IPS-NIHi7 (cell line): ENCODE results near the gene DMKN.
"Not testable (repeated sequence)": the region's sequence is repeated elsewhere in the genome, so short reads cannot be mapped to it uniquely, and the experiment has no call there.

Experiments used
- DNase-seq: peaks from one replicate; pipeline ENCODE4 v3.0.0; 2012; ENCODE audit warnings: mixed read lengths; ENCODE audit errors: extremely low spot score

The DMKN gene

GRCh38 chr19:35462476-35462953, 50.9 kb downstream of the DMKN start:
- DNase-seq: no peak

- DNase-seq: not testable (repeated sequence)
These were observed 51.7 kb downstream of the DMKN start for GRCh38 chr19:35461788-35462187.

- DNase-seq: no peak
These were observed 52.4 kb downstream of the DMKN start for GRCh38 chr19:35461060-35461459.

GRCh38 chr19:35460608-35461007, 52.8 kb downstream of the DMKN start:
- DNase-seq: no peak

GRCh38 chr19:35459414-35460082, 53.9 kb downstream of the DMKN start:
- DNase-seq: no peak

GRCh38 chr19:35458731-35459391, 54.6 kb downstream of the DMKN start:
- no peak for DNase-seq

- no peak for DNase-seq
These were observed 55.3 kb downstream of the DMKN start for GRCh38 chr19:35458192-35458591.

GRCh38 chr19:35457173-35457572, 56.3 kb downstream of the DMKN start:
- DNase-seq: no peak

GRCh38 chr19:35455616-35456201, 57.7 kb downstream of the DMKN start:
- DNase-seq: no peak

GRCh38 chr19:35454663-35455062, 58.8 kb downstream of the DMKN start:
- DNase-seq: no peak

GRCh38 chr19:35451338-35452096, 61.9 kb downstream of the DMKN start:
- no peak for DNase-seq

GRCh38 chr19:35449359-35450043, 63.9 kb downstream of the DMKN start:
- DNase-seq: no peak

GRCh38 chr19:35447606-35448469, 65.6 kb downstream of the DMKN start, which contains the start of gene FFAR2:
Gene FFAR2, plus strand, starts transcription at chr19:35448257. Its CDS starts 1,458 bp downstream, at chr19:35449715.
- DNase-seq: no peak
